CD4-positive, alpha-beta T cell treated with Interleukin-2 at 100 ng/mL for 4 hours (primary cell): ENCODE measurements around the gene EEFSEC.

Experiments used
- DNase-seq: peaks from one replicate; pipeline ENCODE4 v3.0.0-alpha.2; 2020; ENCODE audit warnings: low spot score

The EEFSEC gene

DNA sequence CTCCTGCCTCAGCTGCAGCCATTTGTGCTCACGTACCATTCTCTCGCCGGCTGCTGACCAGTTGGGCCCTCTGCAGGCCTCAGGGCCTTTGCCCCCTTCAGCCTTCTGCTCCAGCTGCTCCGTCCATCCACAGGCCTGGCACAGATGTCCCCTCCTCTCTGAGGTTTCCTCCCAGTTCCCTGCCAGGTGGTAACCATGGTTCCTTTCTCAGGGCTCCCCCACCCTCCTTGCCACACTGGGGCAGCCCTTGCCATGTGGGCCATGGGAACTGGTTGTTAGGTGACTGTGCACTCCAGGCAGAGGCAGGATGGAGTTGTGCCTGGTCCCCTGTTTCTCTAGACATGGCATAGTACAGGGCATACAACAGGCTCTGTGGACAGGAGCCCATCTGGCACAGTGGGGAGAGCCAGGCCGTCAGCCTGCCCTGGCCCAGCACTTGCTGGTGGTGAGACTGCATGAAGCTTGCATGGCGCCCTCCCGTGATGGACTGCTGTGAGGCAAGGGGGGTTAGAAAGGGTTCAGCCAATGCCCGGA, 164.5 kb downstream of the EEFSEC start:
- no peak for DNase-seq

DNA sequence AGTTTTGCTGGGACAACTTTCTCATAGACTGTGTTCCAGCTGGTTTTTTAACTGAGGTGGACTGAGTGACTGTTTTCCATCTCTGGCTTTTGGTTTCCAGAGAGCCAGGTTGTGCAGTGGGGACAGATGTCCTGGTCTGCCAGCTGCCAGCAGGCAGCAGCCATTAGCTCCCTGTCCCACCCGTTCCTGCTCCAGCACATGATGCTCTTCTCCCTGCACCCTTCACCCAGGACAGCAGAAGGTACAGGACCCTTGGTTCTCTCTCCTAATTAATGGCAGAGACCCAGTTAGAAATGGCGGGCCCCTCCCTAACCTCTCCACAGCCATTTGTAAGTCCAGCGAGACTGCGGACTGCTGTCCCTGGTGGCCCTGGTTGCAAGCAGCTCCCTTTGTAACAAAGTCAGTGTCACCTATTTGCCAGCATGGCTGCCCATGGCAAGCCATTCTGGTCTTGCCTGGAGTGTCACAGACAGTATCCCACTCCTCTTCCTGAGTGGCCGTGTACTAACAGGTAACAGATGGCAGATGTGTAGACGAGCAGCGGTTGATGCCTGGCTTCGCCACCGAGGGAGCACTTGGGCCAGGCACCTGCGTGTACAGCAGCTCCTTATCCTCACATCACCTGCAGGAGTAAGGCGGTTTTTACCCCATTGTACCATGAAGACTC, 165.1 kb downstream of the EEFSEC start:
- no peak for DNase-seq

DNA sequence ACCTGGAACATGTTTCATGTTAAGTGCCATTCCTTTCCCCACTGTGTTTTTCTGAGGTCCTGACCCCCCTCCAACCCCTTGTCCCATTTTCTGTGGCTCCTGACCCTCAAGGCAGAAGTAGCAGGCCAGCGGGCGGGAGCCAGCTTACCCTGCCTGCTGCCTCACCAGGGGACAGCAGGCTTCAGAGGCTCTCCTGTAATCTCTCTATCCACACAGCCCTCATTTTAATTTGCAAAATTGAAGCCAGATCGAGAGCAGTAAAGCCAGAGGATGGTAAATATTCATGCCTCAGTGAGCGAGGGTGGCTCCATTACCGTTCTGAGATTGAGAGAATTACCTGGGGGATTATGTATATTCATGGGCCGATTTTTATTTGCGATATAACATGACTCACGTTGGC, 165.8 kb downstream of the EEFSEC start:
- DNase-seq = no peak

DNA sequence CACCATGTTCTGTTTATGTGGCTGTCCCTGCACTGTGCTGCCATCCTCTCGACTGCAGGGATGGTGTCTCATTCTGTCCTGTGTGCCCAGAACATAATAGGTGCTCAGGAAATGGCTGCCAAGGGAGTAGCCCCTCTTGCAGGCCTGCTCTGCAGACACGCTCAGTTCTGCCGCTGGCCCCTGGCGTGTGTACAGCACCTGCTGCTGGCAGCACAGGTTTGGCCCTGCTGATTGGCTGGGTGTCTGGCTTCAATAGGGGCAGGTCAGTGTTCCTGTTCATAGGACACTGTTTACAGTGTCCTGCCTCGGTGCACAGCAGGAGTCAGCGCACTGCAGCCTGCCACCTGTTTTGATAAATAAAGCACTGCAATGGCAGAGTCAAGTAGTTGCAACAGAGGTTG, 166.5 kb downstream of the EEFSEC start:
- DNase-seq = no peak

DNA sequence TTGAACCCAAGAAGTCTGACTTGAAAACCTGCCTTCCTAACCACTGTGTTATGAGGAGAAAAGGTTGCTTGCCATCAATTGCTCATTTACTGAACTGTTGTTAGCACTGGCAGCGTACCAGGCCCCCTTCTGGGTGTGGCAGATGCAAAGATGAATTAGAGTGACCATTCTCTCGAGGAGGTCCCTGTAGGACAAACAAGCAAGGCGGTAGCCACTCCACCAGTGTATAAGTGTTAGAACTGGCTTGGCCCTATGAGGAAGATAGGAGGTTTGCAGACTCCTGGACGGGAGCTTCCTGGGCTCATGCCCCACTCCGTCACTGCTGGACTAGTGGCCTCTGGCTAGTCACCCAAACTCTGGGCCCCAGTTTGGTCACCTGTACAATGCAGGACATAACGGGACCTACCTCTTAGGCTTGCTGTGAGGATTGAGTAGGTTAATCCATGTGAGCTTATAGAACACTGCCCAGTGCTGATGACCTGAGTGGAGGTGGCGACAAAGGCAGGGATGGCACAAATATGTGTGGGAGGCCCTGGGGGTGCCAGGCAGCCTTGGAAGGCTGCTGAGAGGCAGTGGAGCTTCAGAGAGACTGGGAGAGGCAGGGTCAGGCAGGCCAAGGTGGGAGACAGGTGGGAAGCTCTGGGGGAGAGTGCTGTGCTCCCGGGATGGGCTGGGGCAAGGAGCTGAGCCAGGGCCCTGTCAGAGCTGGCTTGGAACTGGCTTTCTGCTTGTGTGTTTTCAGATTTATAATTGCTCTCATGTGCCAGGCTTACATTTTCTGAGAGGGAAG, 167.5 kb downstream of the EEFSEC start:
- DNase-seq = no peak

DNA sequence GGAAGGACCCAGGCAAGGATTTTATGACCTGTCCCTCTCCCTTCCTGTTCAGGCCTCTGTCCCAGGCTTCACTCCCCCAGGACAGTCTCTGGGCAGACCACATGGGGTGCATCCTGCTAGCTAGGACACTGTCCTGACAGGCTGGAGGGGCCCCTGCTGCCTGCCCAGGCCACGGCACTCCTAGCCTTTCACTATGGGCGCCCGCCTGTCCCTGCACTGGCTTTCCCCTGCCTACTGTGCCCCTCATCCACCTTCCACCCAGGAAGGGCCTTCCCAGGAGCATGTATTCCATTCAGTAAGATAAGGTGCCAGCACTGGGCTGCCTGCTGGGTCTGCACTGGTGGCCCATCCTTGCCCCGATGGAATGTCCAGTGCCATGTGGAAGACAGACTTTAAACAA, 168.1 kb downstream of the EEFSEC start:
- DNase-seq = no peak

DNA sequence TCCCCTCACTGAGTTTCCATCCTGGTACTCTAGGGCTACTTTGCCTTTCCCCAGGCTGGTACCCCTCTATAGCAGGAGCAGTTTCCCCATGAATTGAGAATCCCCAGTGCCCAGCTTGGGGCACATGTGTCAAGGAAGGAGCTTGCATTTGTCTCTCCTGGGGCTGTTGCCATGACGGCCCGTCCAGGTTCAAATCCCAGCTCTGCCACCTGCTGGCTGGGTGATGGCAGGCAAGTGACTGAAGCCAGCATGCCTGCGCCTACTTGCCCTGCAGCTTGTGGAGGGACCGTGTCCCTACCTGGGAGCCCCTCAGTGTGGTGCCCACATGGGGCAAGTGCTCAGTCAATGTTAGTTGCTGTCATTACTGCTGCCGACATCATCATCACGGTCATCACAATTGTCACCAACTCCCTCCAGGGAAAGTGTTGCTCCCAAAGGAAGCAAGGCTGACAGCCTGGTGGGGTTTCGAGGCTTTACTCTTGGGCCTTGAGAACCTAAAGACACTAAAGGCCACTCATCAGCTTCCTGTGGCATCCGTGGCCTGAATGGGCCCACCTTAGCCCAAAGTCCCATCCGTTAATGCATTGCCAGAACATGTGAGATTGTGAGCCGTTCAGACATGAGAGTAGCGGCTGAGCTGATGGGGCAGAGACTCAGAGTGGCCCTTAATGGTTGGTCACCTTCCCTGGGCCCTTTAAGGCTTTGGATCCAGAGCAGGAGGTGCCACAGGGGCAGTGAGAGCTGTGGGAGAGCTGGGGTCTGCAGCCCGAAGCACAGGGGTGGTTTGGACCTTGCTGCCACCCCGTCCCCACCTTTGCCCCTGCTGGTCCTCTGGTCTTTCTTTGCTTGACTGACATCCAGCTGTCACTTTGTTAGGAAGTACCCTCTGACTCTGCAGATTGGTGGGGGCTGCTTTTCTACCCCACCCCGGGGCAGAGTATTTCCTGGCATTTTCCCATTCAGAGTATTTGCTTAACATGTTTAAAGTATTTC, 169.0 kb downstream of the EEFSEC start:
- DNase-seq = peak; percentile 53

DNA sequence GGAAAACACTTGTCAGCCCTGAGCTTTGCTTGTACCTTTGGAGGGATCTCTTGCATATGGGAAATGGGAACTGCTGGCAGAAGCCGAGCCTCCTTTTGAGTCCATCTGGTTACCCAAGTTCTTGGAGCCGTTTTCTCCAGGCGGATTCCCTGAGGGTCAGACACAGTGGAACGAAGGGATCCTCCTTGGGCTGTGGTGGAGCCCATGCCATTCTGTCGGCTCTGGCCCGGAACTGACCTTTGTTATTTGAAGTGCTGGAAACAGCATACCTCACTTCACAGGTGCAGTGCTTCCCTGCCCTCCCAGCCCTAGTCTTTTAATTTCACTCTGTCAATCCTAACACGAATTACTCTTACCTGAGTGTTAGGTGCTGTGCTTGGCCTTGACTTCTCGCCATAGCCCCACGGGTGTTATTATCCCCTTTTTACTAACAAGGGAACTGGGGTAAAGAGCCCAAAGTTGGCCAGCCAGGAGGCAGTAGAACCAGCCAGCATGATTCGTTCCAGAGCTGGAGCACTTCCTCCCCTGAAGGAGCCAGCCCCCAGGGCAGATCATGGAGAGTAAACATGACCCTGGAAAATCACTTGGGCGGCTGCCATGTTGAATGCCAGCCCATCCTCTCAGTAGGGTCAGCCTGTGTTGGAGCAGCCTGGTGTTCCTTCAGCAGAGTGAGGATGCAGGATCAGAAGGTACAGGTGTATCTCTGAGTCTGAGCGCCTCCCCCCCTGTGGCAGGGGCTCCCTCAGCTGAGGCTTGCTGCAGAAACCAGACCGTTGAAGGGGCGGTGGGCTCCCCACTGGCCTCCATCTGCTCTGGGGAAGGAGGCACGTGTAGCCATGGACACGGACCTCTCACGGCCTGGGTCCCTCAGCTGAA, 170.2 kb downstream of the EEFSEC start:
- no peak for DNase-seq

DNA sequence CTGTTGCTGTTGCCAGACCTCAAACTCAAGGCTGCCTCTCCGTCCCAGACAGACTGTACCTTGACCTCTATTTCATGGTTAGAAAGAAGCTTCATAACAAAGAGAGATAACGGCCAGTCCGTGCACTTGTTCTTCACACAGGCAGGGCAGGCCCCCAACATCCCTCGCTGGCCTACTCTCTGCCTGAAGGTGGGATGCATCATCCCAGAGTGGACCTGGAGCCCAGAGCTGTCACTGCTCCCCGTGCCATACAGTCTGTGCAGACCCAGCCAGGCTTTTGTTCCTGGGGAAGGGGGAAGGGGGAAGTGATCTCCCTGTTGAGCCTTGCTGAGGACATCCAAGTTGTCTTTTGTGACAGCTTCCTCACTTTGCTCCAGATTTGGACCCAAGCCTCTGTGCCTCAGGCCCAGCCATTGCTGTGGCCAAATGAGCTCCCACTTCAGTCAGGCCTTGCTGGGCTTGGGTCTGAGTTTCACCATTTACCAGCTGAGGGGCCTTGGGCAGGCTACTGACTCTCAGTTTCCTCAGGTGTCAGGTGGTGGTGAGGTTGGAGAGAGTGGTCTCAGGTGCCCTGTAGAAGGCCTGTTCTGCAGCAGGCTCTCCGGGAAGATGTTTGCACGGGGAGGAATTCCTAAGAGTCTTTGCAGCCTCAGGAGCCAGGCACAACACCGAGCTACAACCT, 171.8 kb downstream of the EEFSEC start:
- no peak for DNase-seq

DNA sequence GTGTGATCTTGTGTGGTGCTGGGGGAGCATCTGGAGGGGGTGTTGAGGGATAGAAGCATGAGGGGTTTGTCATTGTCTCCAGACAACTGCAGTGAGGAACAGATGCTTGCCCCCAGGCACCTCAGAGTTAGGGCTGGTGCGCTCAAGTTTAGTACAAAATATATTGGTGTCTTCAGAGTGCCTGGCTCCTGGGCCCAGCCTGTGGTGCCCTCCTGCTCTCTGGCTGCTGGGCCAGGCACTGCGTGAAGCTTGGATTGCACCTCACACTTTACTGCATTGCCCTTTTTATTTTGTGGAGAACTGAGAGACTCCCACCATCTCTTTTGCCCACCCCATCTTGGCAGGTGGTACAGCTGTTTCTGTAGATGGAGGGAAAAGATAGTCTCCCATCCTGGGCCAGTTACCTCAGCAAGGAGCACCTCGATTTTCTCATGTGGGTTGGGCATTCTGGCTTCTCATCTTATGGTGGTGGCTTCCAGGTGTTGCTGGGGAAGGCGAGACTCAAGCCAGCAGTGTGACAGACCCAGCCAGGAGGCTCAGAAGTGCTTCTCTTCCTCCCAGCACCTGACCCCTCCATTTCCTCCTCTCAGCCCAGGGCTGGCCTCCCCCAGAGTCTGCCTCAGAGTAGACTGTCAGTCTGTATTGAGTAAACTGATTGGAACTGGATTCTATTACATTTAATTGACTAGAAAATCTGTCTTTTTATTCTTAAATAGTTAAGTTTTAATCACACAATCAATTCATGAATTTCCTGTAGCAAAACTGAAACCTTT, 173.0 kb downstream of the EEFSEC start:
- DNase-seq = no peak

DNA sequence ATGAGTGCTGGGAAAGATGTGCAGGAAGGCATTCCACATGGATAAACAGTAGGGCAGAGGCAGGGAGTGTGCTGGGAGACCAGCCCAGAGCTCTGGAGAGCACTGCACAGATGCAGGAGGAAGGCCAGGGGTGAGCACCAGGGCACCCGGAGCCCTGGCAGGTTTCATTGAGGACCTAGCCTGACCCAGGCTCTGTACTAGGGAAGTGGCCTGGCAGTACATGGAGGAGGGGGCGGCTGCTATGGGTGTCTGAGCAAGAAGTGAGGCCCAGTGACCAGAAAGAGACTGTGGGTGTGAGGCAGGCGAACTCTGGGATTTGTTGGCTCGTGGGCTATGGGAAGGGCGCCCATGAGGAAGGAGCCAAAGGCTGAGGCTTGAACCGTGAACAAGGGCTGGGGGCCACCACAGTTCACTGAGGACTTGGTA, 174.3 kb downstream of the EEFSEC start:
- DNase-seq = no peak

DNA sequence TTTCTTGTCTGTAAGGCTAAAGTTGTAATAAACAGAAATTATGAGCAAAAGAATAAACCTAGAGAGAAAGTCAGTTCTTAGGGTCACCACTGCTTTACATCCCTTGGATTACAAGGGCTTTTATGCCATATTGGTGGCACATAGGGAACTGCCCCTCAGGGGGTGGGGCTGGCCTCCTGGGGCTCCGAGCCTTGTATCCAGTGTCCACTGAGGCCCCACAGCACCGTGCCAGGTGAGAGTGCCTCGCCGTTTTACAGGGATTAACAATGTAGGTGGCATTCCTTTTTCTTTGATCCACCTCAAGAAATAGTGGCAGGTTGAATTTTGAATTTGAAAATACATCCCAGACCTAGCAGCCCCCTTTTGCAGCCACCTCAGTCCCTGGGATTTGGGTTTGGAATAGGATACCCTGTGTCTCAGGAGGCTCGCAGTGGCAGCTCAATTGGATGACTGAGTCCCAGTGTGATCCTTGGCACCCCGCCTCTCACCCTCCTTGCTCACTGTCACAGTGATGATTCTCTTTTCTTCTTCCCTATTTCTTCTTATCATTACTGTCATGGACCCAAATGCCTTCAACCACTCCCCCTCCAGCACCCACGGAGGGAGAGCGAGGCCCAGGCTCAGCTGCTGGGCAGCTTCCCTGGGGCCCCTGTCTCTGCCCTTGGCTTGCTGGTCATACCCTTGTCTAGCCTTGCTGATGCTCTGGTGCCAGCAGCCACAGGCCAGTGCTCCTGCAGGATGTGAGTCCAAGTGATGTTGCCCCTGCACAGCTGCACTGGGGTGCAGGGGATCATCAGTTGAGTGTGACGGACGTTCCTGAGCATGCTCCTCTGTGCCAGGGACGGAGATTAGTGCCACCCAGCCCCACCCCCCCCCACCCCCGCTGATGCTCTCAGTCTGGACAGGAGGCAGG, 175.5 kb downstream of the EEFSEC start:
- DNase-seq = no peak

DNA sequence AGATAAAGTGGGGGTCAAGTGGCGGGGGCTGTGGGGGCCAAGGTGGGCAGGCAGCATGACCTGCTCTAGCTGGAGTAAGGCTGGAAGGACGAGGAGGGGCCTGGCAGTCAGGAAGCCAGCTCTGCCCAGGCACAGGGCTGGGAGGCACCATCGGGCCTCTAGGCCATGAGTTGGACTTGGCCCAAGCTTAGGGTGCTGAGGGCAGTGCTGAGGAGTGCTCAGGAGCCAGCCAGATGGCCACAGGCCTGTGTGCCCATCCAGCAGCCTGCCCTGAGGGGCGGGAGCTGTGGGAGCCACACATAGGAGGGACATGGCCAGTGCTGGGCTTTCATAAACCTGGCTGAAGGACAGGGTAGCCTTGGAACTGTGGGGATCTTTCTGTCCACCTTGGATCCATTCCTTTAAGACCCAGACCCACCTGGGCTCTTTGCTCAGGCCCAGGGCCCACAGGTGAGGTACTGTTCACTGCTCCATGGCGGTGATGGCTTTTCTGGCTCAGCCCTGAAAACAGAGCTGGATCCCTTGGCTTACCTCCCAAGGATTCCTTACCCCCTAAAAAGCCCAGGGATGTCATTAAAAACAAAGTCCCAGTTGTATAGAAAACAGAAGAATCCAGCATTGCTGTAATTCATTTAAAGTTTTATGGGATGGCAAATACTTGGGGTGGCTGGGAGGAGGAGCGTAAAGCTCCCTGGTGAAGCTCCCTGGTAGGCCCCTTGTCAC, 176.4 kb downstream of the EEFSEC start:
- DNase-seq = no peak

DNA sequence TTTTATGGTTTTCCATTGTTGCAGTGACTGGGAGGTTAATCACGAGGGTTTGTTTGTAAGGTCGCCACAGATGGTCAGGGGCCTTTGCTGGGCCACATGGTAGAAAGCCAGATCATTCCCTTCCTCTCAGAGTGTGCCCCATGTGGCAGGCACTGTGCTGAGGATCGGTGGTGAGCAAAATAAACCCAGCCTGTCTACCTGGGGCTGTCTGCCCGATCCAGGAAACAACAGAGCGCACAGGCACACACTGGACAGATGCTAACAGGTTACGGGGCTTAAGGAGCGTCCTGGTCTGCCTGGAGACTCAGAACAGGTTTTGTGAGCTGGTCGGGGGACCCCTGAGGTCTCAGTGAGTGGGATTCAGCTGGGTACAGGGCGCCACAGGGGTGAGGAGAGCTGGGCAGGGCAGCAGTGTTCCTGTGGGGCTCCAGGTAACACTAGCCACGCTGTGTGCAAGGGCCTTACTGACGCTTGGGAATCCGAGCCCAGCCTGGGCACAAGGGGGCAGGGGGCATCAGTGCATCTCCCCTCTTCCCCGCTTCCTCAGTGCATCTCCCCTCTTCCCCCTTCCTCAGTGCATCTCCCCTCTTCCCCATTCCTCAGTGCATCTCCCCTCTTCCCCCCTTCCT, 177.0 kb downstream of the EEFSEC start:
- DNase-seq = no peak

DNA sequence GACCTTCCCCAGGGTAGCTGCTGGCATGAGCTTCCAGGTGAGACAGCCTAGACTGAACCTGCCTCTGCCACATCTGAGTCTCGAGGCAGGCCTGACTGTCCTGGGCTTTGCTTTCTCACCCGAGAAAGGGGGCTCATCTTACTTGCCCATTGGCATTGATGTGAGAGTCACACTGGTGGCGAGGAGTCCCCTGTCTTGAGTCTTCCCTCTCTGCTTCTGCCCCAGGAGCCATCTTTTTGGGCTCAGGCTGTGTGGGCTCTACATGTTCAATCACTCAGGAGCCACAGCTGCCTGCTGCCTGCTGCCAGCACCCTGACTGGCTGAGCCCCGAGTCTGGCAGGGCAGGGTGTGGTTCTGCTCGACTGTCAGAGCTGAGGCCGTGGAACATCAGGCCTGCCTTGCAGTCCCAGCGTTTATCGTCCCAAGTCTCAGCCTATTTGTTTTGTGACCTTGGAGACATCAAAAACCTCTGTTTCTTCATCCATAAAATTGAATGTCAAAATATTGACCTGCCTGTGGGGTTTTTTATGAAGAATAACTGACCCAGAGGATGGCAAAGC, 180.9 kb downstream of the EEFSEC start:
- no peak for DNase-seq

DNA sequence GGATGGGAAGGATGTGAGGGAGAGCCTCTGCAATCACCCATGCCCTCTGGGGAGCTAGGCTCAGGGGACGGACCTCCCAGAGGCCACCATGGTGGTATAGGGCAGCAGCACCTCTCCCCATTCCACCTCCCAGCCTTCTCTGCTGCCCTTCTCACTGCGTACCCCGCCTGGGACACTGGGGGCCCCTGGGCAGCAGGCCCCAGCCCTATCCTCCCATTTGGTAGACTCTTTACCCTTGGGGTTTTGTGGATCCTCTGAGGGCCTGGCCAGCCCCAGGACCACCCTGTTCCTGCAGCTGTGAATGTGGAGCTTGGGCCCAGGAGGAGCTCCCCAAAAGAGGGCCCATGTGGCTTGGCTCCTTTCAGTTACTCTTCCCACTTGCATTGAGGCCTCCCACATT, 181.5 kb downstream of the EEFSEC start:
- DNase-seq = no peak

DNA sequence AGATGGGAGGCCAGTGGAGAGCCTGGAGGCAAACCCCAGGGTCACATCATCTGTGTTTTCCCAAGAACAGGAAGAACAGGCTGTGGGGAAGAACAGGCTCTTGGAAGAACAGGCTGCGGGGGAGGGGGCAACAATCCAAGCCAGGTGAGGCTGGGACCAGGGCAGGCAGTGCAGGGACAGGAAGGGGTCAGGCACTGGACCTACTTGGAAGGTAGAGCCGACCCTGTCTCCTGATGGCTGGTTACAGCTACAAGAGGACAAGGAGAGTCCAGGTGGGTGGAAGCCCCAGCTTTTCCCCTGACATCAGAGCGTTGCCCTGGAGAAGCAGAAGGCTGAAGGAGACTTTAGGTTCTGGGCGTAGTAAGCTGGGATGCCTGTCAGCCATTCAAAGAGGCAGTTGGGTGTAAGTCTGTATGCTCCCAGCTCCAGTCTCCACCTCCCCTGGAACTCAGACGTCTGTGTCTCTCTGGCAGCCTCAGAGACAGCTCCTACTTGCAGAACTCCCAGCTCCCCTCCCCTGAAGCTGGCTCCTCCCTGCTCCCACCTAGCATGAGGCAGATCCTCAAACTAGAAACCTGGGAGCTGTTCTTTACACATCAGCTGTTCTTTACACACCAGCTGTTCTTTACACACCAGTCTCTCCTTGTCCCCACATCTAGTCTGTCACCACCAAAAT, 182.5 kb downstream of the EEFSEC start:
- no peak for DNase-seq
